GM18511 (cell line): Measurements from ENCODE around the gene ABO.
"Not testable (repeated sequence)": the region's sequence is repeated elsewhere in the genome, so short reads cannot be mapped to it uniquely, and the experiment has no call there.

Experiments used
- ATAC-seq: cut with Tn5 transposase; IDR thresholded peaks from one replicate; pipeline ENCODE4 v1.9.1; 2021; ENCODE audit warnings: mild to moderate bottlenecking, moderate library complexity; ENCODE audit not compliant: unreplicated experiment

Gene ABO

GRCh38 chr9:133275105-133276000, at the start of gene ABO:
TSS of gene ABO (minus strand) at chr9:133275201.
- no peak for ATAC-seq

GRCh38 chr9:133323991-133324703, 49.1 kb upstream of the ABO start:
- ATAC-seq = no peak

- no peak for ATAC-seq
These were observed 48.2 kb upstream of the ABO start for GRCh38 chr9:133323211-133323610.

GRCh38 chr9:133322701-133323100, 47.7 kb upstream of the ABO start:
- no peak for ATAC-seq

- ATAC-seq = no peak
These were observed 46.5 kb upstream of the ABO start for GRCh38 chr9:133321411-133321935.

- no peak for ATAC-seq
These were observed 45.5 kb upstream of the ABO start for GRCh38 chr9:133320421-133320881.

- not testable (repeated sequence) for ATAC-seq
These were observed 42.5 kb upstream of the ABO start for GRCh38 chr9:133317551-133317950.

GRCh38 chr9:133315997-133316396, 41.0 kb upstream of the ABO start:
- ATAC-seq = no peak

GRCh38 chr9:133309608-133310007, 34.6 kb upstream of the ABO start:
- no peak for ATAC-seq

- ATAC-seq = no peak
These were observed 32.3 kb upstream of the ABO start for GRCh38 chr9:133307301-133307700.

- no peak for ATAC-seq
These were observed 31.5 kb upstream of the ABO start for GRCh38 chr9:133306242-133307204.

GRCh38 chr9:133305731-133306130, 30.7 kb upstream of the ABO start:
- no peak for ATAC-seq

- ATAC-seq = no peak
These were observed 29.7 kb upstream of the ABO start for GRCh38 chr9:133304477-133305377.

GRCh38 chr9:133304158-133304470, 29.1 kb upstream of the ABO start:
- ATAC-seq = no peak

GRCh38 chr9:133303266-133304157, 28.5 kb upstream of the ABO start:
- ATAC-seq = no peak

GRCh38 chr9:133301253-133302230, 26.5 kb upstream of the ABO start:
- ATAC-seq = no peak

GRCh38 chr9:133299996-133300395, 25.0 kb upstream of the ABO start:
- not testable (repeated sequence) for ATAC-seq

GRCh38 chr9:133294257-133294656, 19.3 kb upstream of the ABO start:
- no peak for ATAC-seq
